Breast epithelium (tissue), 4 donors: ENCODE results near the gene LUZP1. TPM values are rescaled to one million over a fixed set of nuclear protein-coding genes. Genes with fewer than 3 reads are reported as not detected.

Source experiments
- DNase-seq, 2 donors: peaks; one replicate each; pipeline ENCODE4 v3.0.0-alpha.2; 2019; ENCODE audit warnings: low spot score in 2 of 2
- H3K27ac ChIP-seq, 2 donors: fragments of 200-600 bp; sonication (generic) in 1 of 2; one replicate each; pipeline ENCODE4 v1.5.1; 2016 to 2019; ENCODE audit warnings: mild to moderate bottlenecking in 1 of 2
- H3K27me3 ChIP-seq, 2 donors: fragments of 200-600 bp; sonication (generic) in 1 of 2; one replicate each; pipeline versions ENCODE4 v1.5.1 to v1.6.0; 2017 to 2019; ENCODE audit warnings: control low read depth in 1 of 2, mild to moderate bottlenecking in 1 of 2
- H3K36me3 ChIP-seq: fragments of 200-600 bp; one replicate; pipeline ENCODE4 v1.5.1; 2019
- H3K4me1 ChIP-seq, 2 donors: fragments of 200-600 bp; sonication (generic); one replicate each; pipeline ENCODE4 v1.5.1; 2016 to 2019; ENCODE audit warnings: control low read depth in 1 of 2
- H3K4me3 ChIP-seq, 3 donors: fragments of 200-600 bp; sonication (generic); 1 replicate in 2 of 3; 2 replicates in 1 of 3; pipeline ENCODE4 v1.5.1; 2016 to 2019; ENCODE audit warnings: mild to moderate bottlenecking in 3 of 3, moderate library complexity in 2 of 3
- H3K9me3 ChIP-seq, 2 donors: fragments of 200-600 bp; sonication (generic) in 1 of 2; one replicate each; pipeline ENCODE4 v1.5.1; 2016 to 2019; ENCODE audit warnings: control low read depth in 1 of 2
- POLR2A ChIP-seq: fragments of 450-650 bp; IDR thresholded peaks from one replicate; pipeline ENCODE4 v1.6.1; 2016; ENCODE audit warnings: antibody characterized with exemption, mild to moderate bottlenecking, moderate library complexity
- POLR2AphosphoS5 ChIP-seq, 3 donors: sonication (generic); formaldehyde crosslinking; IDR thresholded peaks; one replicate each; pipeline ENCODE4 v1.6.1; 2017; ENCODE audit warnings: antibody characterized with exemption in 3 of 3
- intact Hi-C: fragments of 100-400 bp; cut with DNase I; formaldehyde crosslinking; loops from one replicate; pipeline ENCODE4 v1.15.1; 2023; ENCODE audit warnings: low total_unique reads
- total RNA-seq, 3 donors: library from RNA; depleted of rRNA; stranded (reverse); fragments of >200 nt; gene quantifications; one replicate each; pipeline ENCODE4 v1.1.0, GENCODE V29; 2016
- TF ChIP-seq, protein P1 (sequence below), 3 donors: fragments of 450-650 bp; IDR thresholded peaks; one replicate each; pipeline ENCODE4 v1.5.1; 2016 to 2017; ENCODE audit warnings: antibody characterized with exemption in 3 of 3, mild to moderate bottlenecking in 3 of 3, moderate library complexity in 3 of 3

Gene LUZP1
- total RNA-seq, 3 donors from 2014 or later: 21.0 to 26.6 (median 24.6) TPM

DNA sequence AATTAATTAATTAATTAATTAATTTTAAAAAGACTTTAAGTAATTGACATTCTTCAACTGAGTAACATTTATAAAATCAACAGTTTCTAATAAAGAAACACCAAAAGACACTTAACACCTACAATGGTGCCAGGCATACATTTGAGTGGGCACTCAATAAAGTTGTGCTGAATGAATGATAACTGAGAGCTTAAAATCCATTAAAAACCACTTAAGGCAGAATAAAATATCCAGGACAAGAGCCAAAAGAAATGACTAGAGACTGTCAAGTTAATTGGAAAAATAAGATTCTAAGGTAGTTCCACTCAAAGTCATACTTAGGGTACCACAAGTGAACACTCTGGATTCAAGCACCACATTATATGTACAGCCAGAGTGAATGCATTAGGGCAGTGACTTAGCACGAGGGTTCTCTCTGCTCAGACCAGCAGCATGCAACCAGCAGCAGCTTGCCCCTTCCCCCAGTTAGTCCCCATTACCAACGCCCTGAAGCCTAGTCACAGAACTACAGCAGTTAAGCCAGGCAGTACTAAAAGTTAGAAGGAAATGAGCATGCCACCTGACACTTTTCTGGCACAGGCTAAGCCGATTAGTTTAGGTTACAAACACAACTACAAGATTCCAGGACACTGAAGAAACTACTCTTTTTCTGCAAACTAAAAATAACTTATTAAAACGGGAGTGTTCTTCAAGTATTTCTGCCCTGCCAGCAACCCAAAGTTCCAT lies 46.5 kb downstream of the LUZP1 start:
- TF ChIP-seq, protein P1, sequence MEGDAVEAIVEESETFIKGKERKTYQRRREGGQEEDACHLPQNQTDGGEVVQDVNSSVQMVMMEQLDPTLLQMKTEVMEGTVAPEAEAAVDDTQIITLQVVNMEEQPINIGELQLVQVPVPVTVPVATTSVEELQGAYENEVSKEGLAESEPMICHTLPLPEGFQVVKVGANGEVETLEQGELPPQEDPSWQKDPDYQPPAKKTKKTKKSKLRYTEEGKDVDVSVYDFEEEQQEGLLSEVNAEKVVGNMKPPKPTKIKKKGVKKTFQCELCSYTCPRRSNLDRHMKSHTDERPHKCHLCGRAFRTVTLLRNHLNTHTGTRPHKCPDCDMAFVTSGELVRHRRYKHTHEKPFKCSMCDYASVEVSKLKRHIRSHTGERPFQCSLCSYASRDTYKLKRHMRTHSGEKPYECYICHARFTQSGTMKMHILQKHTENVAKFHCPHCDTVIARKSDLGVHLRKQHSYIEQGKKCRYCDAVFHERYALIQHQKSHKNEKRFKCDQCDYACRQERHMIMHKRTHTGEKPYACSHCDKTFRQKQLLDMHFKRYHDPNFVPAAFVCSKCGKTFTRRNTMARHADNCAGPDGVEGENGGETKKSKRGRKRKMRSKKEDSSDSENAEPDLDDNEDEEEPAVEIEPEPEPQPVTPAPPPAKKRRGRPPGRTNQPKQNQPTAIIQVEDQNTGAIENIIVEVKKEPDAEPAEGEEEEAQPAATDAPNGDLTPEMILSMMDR (IDR thresholded peaks at IDR 0.05): no peak
- TF ChIP-seq POLR2A (no peak), POLR2AphosphoS5 (IDR thresholded peaks at IDR 0.05) (no peak)
- H3K9me3 ChIP-seq: no peaks in the 10 kb centered on the region
- H3K4me1 ChIP-seq: peaks cover 3 to 6% of the 10 kb centered on the region in 2 donors
- intact Hi-C loops: no loop called here
- no peak overlapping the region for H3K4me3 ChIP-seq
- no peaks in the 10 kb centered on the region for H3K36me3 ChIP-seq
- H3K27ac ChIP-seq: peak overlapping the region; percentile 38 to 52
- DNase-seq: no peak
- no peaks in the 10 kb centered on the region for H3K27me3 ChIP-seq

DNA sequence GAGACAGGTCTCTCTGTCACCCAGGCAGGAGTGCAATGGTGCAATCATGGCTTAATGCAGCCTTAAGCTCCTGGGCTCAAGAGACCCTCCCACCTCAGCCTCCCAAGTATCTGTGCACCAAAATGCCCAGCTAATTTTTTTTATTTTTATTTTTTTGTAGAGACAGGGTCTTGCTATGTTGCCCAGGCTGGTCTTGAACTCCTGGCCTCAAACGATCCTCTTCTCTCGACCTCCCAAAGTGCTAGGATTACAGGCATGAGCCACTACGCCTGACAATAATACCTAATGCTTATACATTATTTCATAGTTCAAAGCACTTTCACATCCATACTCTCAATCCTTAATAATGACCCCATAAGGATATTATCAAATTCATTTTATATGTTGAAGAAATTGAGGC lies 48.3 kb downstream of the LUZP1 start:
- H3K4me3 ChIP-seq: no peak overlapping the region
- H3K27ac ChIP-seq: no peak overlapping the region
- TF ChIP-seq POLR2A: no peak
- no peaks in the 10 kb centered on the region for H3K27me3 ChIP-seq
- no peaks in the 10 kb centered on the region for H3K36me3 ChIP-seq
- DNase-seq: no peak
- H3K9me3 ChIP-seq: no peaks in the 10 kb centered on the region
- peaks cover 3 to 6% of the 10 kb centered on the region in 2 donors for H3K4me1 ChIP-seq
- intact Hi-C loops: no loop called here

DNA sequence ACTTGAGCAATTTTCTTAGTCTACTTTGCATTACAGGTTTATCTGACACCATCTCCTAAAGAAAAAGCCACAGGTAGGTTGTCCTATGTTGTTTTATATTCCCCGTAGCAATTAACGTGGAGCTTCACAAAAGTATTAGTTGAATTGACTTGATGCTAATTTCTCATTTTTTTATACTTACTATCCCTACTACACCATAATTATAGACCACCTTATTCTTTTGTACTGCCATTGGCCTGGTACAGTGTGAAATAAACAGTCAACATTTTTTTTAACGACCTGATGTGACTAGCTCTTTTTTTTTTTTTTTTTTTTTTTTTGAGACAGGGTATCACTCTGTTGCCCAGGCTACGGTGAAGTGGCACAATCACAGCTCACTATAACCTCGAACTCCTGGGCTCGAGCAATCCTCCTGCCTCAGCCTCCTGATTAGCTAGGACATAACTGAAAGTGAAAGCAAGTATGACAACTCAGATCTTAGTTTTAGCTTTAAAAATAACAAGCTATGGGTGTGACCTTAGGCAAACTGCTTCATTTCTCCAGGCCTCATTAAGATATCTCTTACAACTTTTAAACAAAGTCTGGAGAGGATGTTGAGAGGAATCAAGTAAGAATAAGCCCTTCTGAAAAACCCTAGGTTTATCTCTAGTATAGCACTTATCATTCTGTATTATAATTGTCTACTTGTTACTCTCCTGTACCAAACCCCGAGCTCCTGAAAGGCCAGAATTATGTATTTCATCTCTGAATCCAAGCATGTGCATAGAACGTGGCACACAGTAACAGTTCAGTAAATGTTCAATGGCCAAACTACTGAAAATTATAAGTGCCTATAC lies 49.5 kb downstream of the LUZP1 start:
- H3K27ac ChIP-seq: peak overlapping the region in 1 of 2 donors; percentile 25
- H3K27me3 ChIP-seq: no peaks in the 10 kb centered on the region
- no peaks in the 10 kb centered on the region for H3K36me3 ChIP-seq
- peaks cover 3 to 6% of the 10 kb centered on the region in 2 donors for H3K4me1 ChIP-seq
- no peak for DNase-seq
- intact Hi-C loops: no loop called here
- no peaks in the 10 kb centered on the region for H3K9me3 ChIP-seq
- H3K4me3 ChIP-seq: peak overlapping the region in 2 of 3 donors; percentile 7 to 48
- TF ChIP-seq POLR2A (no peak), POLR2AphosphoS5 (IDR thresholded peaks at IDR 0.05) (no peak)
- TF ChIP-seq, protein P1 (IDR thresholded peaks at IDR 0.05): no peak

DNA sequence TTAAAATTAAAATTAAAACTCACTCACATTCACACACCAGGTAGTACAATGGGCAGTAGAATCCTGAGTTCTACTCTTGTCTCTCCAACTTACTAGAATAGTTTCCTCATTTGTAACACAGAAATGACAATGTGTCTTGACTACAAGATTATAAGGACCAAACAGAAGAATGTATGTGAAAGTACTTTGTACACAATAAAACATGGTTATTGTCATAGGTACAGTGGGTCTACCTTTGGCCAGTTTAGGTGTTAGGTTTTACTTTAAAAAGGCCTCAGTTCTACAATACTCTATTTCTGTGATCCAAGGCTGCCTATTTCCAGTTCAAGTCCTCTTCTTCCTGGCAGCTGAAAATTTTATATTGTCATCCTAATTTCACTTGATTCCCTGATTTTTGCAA lies 50.2 kb downstream of the LUZP1 start:
- Histone ChIP-seq H3K9me3 (no peaks in the 10 kb centered on the region), H3K36me3 (no peaks in the 10 kb centered on the region), H3K4me1 (peaks cover 3 to 6% of the 10 kb centered on the region in 2 donors), H3K27ac (no peak overlapping the region), H3K4me3 (no peak overlapping the region), H3K27me3 (no peaks in the 10 kb centered on the region)
- intact Hi-C loops: no loop called here
- TF ChIP-seq POLR2AphosphoS5 (IDR thresholded peaks at IDR 0.05): no peak
- no peak for DNase-seq

DNA sequence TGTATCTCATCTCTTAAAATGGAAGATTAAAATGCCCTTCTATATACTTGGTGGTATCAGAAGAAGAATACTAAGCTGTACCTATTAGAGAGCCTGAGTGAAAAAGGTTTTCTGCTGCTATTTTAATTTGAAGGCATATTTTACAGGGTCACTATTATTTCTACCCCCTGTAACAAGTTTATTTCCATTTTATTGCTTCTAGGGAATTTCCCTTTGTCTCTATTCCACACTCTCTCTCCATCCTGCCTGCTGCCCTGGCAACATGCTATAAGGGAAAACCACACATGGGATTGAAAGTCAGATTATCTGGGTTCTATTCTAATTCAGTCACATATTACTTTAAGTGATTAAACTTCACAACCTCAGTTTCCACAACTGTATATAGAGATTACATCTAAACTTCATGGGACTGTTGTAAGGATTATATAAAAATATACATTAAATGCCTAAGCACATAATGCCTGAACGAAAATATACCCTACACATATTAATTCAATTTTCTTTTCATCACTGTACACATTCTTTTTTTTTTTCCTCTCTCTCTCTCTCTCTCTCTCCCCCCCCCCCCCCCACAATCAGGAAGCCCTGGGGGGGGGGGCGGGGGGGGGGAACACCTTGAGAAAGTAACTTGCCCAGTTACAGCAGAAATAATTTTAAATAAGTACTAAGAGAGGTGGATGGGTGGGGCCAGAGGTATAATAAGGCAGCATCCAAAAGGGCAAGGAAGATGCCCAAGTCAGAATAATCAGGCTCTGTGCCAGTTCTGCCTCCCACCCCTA lies 51.5 kb downstream of the LUZP1 start:
- DNase-seq: no peak
- H3K4me1 ChIP-seq: no peaks in the 10 kb centered on the region
- H3K4me3 ChIP-seq: no peak overlapping the region
- H3K27ac ChIP-seq: no peak overlapping the region
- H3K36me3 ChIP-seq: no peaks in the 10 kb centered on the region
- intact Hi-C loops: no loop called here
- H3K9me3 ChIP-seq: no peaks in the 10 kb centered on the region
- TF ChIP-seq POLR2A: no peak
- no peak for TF ChIP-seq POLR2AphosphoS5 (IDR thresholded peaks at IDR 0.05)
- TF ChIP-seq, protein P1 (IDR thresholded peaks at IDR 0.05): no peak
- no peaks in the 10 kb centered on the region for H3K27me3 ChIP-seq
